Adipose tissue (tissue), 3 donors: ENCODE data around the gene AKT2. TPM values are rescaled to one million over a fixed set of nuclear protein-coding genes. Genes with fewer than 3 reads are reported as not detected.

Source experiments
- polyA plus RNA-seq, 3 donors: library from polyadenylated mRNA; stranded (reverse); fragments of 200-250 nt; gene quantifications; one replicate each; pipeline ENCODE4 v1.2.3, GENCODE V29; 2013
- donor health status: healthy with polysubstance abuse.
- donor health status: Bipolar disorder and iron deficiency.
- donor health status: healthy.

Gene AKT2
- polyA plus RNA-seq, 3 donors, result 49.0 to 172 (median 64.1) TPM

Other genes with a start within 250 kb of the AKT2 start
- 1 to 10 TPM; 1.5 to 3.2 (median 2.6) TPM for gene ZNF780B, start 229.1 kb downstream of the AKT2 start, polyA plus RNA-seq
- gene ZNF780A, start 194.4 kb downstream of the AKT2 start, polyA plus RNA-seq, result 10 to 100 TPM in 2 of 3 donors, 1 to 10 TPM in 1; 9.7 to 18.4 (median 17.2) TPM
- 10 to 100 TPM in 2 of 3 donors, 1 to 10 TPM in 1; 4.7 to 13.3 (median 12.2) TPM for gene MAP3K10, start 93.9 kb downstream of the AKT2 start, polyA plus RNA-seq
- under 1 TPM in 1 of 3 donors, not detected in 2; 0.10 TPM for gene TTC9B, start 67.0 kb downstream of the AKT2 start, polyA plus RNA-seq
- gene CCNP, start 58.7 kb downstream of the AKT2 start, polyA plus RNA-seq, result 1 to 10 TPM in 1 of 3 donors, under 1 TPM in 1, not detected in 1; 0.21 to 1.7 TPM
- gene C19orf47, start 63.1 kb upstream of the AKT2 start, polyA plus RNA-seq, result 10 to 100 TPM in 1 of 3 donors, 1 to 10 TPM in 2; 5.0 to 10.9 (median 8.4) TPM
- 100 to 1,000 TPM; 109 to 160 (median 130) TPM for gene PLD3, start 63.4 kb upstream of the AKT2 start, polyA plus RNA-seq
- under 1 TPM in 2 of 3 donors, not detected in 1; 0.02 to 0.10 TPM for gene HIPK4, start 104.8 kb upstream of the AKT2 start, polyA plus RNA-seq
- 1 to 10 TPM; 2.3 to 4.5 (median 2.4) TPM for gene PRX, start 128.0 kb upstream of the AKT2 start, polyA plus RNA-seq
- gene SERTAD1, start 140.6 kb upstream of the AKT2 start, polyA plus RNA-seq, result 10 to 100 TPM in 2 of 3 donors, 1 to 10 TPM in 1; 5.5 to 65.3 (median 44.1) TPM
- 10 to 100 TPM in 2 of 3 donors, 1 to 10 TPM in 1; 8.3 to 57.5 (median 13.3) TPM for gene SERTAD3, start 159.0 kb upstream of the AKT2 start, polyA plus RNA-seq
- 100 to 1,000 TPM; 109 to 235 (median 220) TPM for gene BLVRB, start 180.4 kb upstream of the AKT2 start, polyA plus RNA-seq
- 1 to 10 TPM; 1.3 to 4.1 (median 2.2) TPM for gene SPTBN4, start 181.7 kb upstream of the AKT2 start, polyA plus RNA-seq